ENCODE measurements around the gene PSMA2.
A peak's percentile ranks its signal among the peaks of the same experiment; 100 is the strongest.

The PSMA2 gene

GRCh38 chr7:42931834-42932651, at the start of gene PSMA2, which contains the start of gene MRPL32:
TSS of gene PSMA2 (minus strand) at chr7:42932174. CDS start at chr7:42932158, 16 bp downstream.
TSS of gene MRPL32 (plus strand) at chr7:42932376. CDS start at chr7:42932387, 11 bp downstream.
- peak; percentile 91 for DNase-seq

GRCh38 chr7:42981601-42982000, 49.6 kb upstream of the PSMA2 start:
- no peak for DNase-seq

- DNase-seq: no peak
These were observed 48.5 kb upstream of the PSMA2 start for GRCh38 chr7:42980514-42980913.

- no peak for DNase-seq
These were observed 48.1 kb upstream of the PSMA2 start for GRCh38 chr7:42980084-42980483.

GRCh38 chr7:42978496-42978895, 46.5 kb upstream of the PSMA2 start:
- DNase-seq: no peak

- DNase-seq: no peak
These were observed 44.4 kb upstream of the PSMA2 start for GRCh38 chr7:42976371-42976770.

GRCh38 chr7:42972699-42973500, 40.9 kb upstream of the PSMA2 start:
- peak; percentile 42 for DNase-seq

GRCh38 chr7:42967391-42967790, 35.4 kb upstream of the PSMA2 start:
- DNase-seq: no peak

GRCh38 chr7:42964849-42965805, 33.2 kb upstream of the PSMA2 start:
- no peak for DNase-seq

GRCh38 chr7:42964293-42964692, 32.3 kb upstream of the PSMA2 start:
- DNase-seq: no peak

- DNase-seq: no peak
These were observed 29.2 kb upstream of the PSMA2 start for GRCh38 chr7:42961170-42961569.

GRCh38 chr7:42960762-42961161, 28.8 kb upstream of the PSMA2 start:
- DNase-seq: no peak

GRCh38 chr7:42959549-42959948, 27.6 kb upstream of the PSMA2 start:
- no peak for DNase-seq

- no peak for DNase-seq
These were observed 24.1 kb upstream of the PSMA2 start for GRCh38 chr7:42956062-42956461.

- DNase-seq: no peak
These were observed 22.0 kb upstream of the PSMA2 start for GRCh38 chr7:42953994-42954393.

GRCh38 chr7:42952328-42952727, 20.4 kb upstream of the PSMA2 start:
- DNase-seq: no peak

GRCh38 chr7:42950417-42950816, 18.4 kb upstream of the PSMA2 start:
- DNase-seq: no peak

GRCh38 chr7:42947521-42947920, 15.5 kb upstream of the PSMA2 start:
- DNase-seq: no peak

- DNase-seq: no peak
These were observed 14.6 kb upstream of the PSMA2 start for GRCh38 chr7:42946627-42946950.

- DNase-seq: no peak
These were observed 14.1 kb upstream of the PSMA2 start for GRCh38 chr7:42945821-42946626.

GRCh38 chr7:42940985-42941847, 9.2 kb upstream of the PSMA2 start:
- DNase-seq: peak; percentile 52
